ENCODE data around the gene OSBPL8.

The OSBPL8 gene

GRCh38 chr12:76551482-76551888 lies 8.1 kb downstream of the OSBPL8 start:
- H3K9me3 Mint-ChIP-seq = no peaks in the 10 kb centered on the region
- no peak for ATAC-seq (replicated peaks)
- H3K27me3 Mint-ChIP-seq = no peaks in the 10 kb centered on the region
- H3K4me1 Mint-ChIP-seq (ENCODE audit: low read depth in 2 of 2) = peaks cover 67 to 72% of the 10 kb centered on the region in 2 donors
- peaks cover 27% of the 10 kb centered on the region for H3K36me3 Mint-ChIP-seq (ENCODE audit: insufficient read depth)
- H3K27ac Mint-ChIP-seq = no peak overlapping the region
- H3K4me3 Mint-ChIP-seq = no peak overlapping the region
- no peak for DNase-seq

- Mint-ChIP-seq H3K4me1 (ENCODE audit: low read depth in 2 of 2) (peaks cover 54 to 61% of the 10 kb centered on the region in 2 donors), H3K36me3 (ENCODE audit: insufficient read depth) (peaks cover 21% of the 10 kb centered on the region), H3K4me3 (peak overlapping the region; percentile 1 to 3), H3K27ac (no peak overlapping the region), H3K9me3 (no peaks in the 10 kb centered on the region), H3K27me3 (no peaks in the 10 kb centered on the region)
- ATAC-seq (replicated peaks) (no peak), DNase-seq (no peak)
Observed at GRCh38 chr12:76549131-76549530, 10.4 kb downstream of the OSBPL8 start.

DNA sequence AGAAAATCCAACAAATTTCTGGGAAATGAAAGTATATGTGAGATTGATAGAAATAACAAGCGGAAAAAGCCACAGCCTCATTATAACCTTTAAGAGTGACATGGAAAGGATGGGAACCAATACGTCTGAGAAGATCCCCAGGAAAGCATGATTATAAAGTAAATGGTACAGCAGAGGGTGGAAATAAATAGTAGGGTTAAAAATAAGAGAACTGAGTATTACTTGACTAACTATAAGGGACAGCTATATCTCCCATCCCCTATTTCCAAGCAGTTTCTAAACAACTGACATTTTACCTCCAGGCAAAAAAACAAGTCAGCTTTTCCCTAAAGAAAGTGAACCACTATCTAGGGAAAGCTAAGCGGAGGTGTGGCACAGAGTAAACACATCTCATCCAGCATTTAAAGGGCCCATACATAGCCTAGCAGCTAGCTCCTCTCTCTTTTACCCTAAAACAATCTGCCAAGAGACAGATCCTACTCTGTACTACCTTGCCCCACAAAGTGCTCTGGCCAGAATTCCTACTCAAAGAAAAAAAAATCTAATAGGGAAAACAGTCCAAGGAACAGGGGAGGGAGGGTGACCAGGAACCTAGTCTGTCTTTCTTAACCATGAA lies 11.2 kb downstream of the OSBPL8 start:
- ATAC-seq (replicated peaks) (no peak), DNase-seq (no peak)
- Mint-ChIP-seq H3K27me3 (no peaks in the 10 kb centered on the region), H3K27ac (no peak overlapping the region), H3K4me3 (peak overlapping the region in 1 of 2 donors; percentile 29), H3K36me3 (ENCODE audit: insufficient read depth) (peaks cover 17% of the 10 kb centered on the region), H3K4me1 (ENCODE audit: low read depth in 2 of 2) (peaks cover 54 to 62% of the 10 kb centered on the region in 2 donors), H3K9me3 (no peaks in the 10 kb centered on the region)

GRCh38 chr12:76547526-76547925 lies 12.0 kb downstream of the OSBPL8 start:
- H3K27ac Mint-ChIP-seq = no peak overlapping the region
- peaks cover 14% of the 10 kb centered on the region for H3K36me3 Mint-ChIP-seq (ENCODE audit: insufficient read depth)
- no peaks in the 10 kb centered on the region for H3K9me3 Mint-ChIP-seq
- peaks cover 53 to 61% of the 10 kb centered on the region in 2 donors for H3K4me1 Mint-ChIP-seq (ENCODE audit: low read depth in 2 of 2)
- no peaks in the 10 kb centered on the region for H3K27me3 Mint-ChIP-seq
- H3K4me3 Mint-ChIP-seq = no peak overlapping the region
- ATAC-seq (replicated peaks) (no peak), DNase-seq (no peak)

GRCh38 chr12:76546889-76547288 lies 12.7 kb downstream of the OSBPL8 start:
- no peaks in the 10 kb centered on the region for H3K27me3 Mint-ChIP-seq
- no peak for ATAC-seq (replicated peaks)
- no peaks in the 10 kb centered on the region for H3K9me3 Mint-ChIP-seq
- peaks cover 8% of the 10 kb centered on the region for H3K36me3 Mint-ChIP-seq (ENCODE audit: insufficient read depth)
- peaks cover 52 to 63% of the 10 kb centered on the region in 2 donors for H3K4me1 Mint-ChIP-seq (ENCODE audit: low read depth in 2 of 2)
- DNase-seq = no peak
- H3K4me3 Mint-ChIP-seq = no peak overlapping the region
- peak overlapping the region in 1 of 2 donors; percentile 30 for H3K27ac Mint-ChIP-seq

DNA sequence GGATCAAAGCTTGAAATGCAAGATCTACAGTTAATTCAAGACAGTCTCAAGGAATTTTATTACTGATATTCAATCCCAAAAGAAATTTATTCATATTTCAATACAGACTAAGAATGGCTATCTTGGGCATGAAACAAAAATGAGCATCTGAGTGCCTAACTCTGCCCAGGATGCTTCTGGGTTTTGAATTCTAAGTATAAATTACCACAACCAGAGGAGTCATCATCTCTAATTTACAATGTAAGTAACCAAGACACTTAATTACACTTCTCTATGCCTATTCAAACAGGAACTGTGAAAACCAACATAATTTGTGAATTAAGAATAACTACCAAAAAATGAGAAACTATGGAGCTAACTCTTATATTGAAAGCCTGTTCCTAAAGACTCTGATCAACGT lies 14.1 kb downstream of the OSBPL8 start:
- peaks cover 40 to 63% of the 10 kb centered on the region in 2 donors for H3K4me1 Mint-ChIP-seq (ENCODE audit: low read depth in 2 of 2)
- H3K27me3 Mint-ChIP-seq = no peaks in the 10 kb centered on the region
- H3K9me3 Mint-ChIP-seq = no peaks in the 10 kb centered on the region
- H3K4me3 Mint-ChIP-seq = no peak overlapping the region
- peaks cover 8% of the 10 kb centered on the region for H3K36me3 Mint-ChIP-seq (ENCODE audit: insufficient read depth)
- DNase-seq (no peak), ATAC-seq (replicated peaks) (no peak)
- H3K27ac Mint-ChIP-seq = no peak overlapping the region

- no peak overlapping the region for H3K4me3 Mint-ChIP-seq
- H3K36me3 Mint-ChIP-seq (ENCODE audit: insufficient read depth) = peaks cover 6% of the 10 kb centered on the region
- no peaks in the 10 kb centered on the region for H3K27me3 Mint-ChIP-seq
- DNase-seq (no peak), ATAC-seq (replicated peaks) (no peak)
- no peak overlapping the region for H3K27ac Mint-ChIP-seq
- peaks cover 38 to 63% of the 10 kb centered on the region in 2 donors for H3K4me1 Mint-ChIP-seq (ENCODE audit: low read depth in 2 of 2)
- H3K9me3 Mint-ChIP-seq = no peaks in the 10 kb centered on the region
Observed at GRCh38 chr12:76544601-76545261, 14.8 kb downstream of the OSBPL8 start.

DNA sequence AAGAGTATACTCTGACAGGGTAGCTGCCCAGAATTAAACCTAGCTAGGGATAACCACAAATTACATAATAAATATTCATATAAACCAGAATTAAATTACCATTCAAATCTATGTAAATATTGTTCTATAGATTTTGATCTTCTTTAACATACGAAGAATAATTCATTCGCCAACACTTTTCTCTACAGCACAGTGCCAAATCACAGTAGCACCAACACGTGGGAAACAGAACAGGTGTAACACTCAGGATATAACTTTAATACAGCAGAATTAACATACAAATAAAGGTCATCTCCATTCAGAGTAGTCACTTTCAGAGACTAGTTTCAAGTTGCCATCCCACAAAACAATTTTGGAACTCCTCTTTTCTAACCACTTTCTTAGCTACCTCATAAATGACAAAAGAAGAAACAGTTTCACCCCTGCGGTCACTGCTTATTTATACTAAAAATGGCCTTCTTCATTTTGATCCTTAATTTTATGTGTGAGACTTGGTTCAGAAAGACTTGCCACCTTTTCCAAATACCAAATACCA lies 15.7 kb downstream of the OSBPL8 start:
- H3K4me3 Mint-ChIP-seq = no peak overlapping the region
- H3K4me1 Mint-ChIP-seq (ENCODE audit: low read depth in 2 of 2) = peaks cover 33 to 59% of the 10 kb centered on the region in 2 donors
- ATAC-seq (replicated peaks) (no peak), DNase-seq (no peak)
- no peaks in the 10 kb centered on the region for H3K27me3 Mint-ChIP-seq
- H3K36me3 Mint-ChIP-seq (ENCODE audit: insufficient read depth) = peaks cover 10% of the 10 kb centered on the region
- H3K9me3 Mint-ChIP-seq = no peaks in the 10 kb centered on the region
- no peak overlapping the region for H3K27ac Mint-ChIP-seq

DNA sequence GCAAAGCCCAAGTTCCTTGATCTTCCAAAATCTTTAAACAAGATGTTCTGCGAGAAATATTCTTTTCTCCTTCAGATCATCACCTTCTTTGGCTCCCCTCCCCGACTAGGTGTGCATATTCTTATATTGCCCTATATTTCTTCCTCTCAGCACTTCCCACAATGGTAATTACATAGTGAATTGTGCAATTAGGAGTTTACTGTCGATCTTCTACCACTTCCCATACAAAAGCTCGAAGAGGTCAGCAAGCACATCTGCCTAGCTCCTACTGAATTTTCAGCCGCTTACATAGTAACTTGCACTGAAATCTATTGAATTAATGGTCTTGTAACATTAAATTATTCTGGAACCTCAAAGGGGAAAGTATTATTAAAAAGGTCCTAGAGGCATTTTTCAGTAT lies 16.7 kb downstream of the OSBPL8 start:
- H3K36me3 Mint-ChIP-seq (ENCODE audit: insufficient read depth) = peaks cover 13% of the 10 kb centered on the region
- no peaks in the 10 kb centered on the region for H3K9me3 Mint-ChIP-seq
- peak overlapping the region in 1 of 2 donors; percentile 47 for H3K27ac Mint-ChIP-seq
- DNase-seq (no peak), ATAC-seq (replicated peaks) (no peak)
- H3K4me3 Mint-ChIP-seq = peak overlapping the region in 1 of 2 donors; percentile 23
- peaks cover 26 to 49% of the 10 kb centered on the region in 2 donors for H3K4me1 Mint-ChIP-seq (ENCODE audit: low read depth in 2 of 2)
- no peaks in the 10 kb centered on the region for H3K27me3 Mint-ChIP-seq

DNA sequence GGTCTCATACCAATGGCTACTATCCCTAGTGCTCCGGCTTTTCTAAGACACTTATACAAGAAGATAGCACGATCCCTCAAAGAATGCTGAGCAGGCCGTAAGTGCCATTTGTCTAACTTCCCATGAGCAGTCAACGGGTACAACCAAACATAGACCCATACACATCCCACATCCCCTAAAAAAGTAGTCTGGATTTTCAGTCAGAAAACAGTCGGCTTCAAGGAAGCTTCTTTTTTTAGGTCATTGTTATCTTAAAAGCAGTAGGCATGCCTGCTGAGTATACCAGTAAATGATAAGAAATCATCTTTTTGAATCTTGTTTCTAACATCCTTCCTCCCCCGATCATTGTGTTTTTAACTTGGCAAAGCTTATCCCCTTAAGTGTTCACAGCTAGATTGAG lies 19.8 kb downstream of the OSBPL8 start:
- ATAC-seq (replicated peaks) (no peak), DNase-seq (no peak)
- Mint-ChIP-seq H3K27me3 (no peaks in the 10 kb centered on the region), H3K27ac (no peak overlapping the region), H3K4me3 (no peak overlapping the region), H3K4me1 (ENCODE audit: low read depth in 2 of 2) (peaks cover 27 to 33% of the 10 kb centered on the region in 2 donors), H3K36me3 (ENCODE audit: insufficient read depth) (peaks cover 26% of the 10 kb centered on the region), H3K9me3 (no peaks in the 10 kb centered on the region)

DNA sequence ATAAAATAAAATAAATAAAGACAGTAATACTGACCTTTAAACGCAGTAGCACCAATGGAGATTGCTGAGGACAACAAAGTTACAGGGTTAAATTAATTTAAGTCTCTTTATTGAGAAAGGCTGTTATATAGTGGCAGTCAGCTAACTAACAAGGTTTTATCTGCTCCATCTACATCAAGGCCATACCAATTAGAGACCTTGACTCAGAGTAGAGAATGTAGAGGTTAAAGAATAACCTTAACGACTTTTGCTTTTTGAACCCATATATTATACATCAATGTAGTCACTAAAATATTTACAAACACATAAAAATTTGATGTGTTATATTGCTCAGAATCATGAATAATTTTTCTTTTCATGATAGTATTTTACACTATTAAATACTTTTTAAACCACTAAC lies 21.6 kb downstream of the OSBPL8 start:
- no peak overlapping the region for H3K4me3 Mint-ChIP-seq
- peaks cover 31 to 44% of the 10 kb centered on the region in 2 donors for H3K4me1 Mint-ChIP-seq (ENCODE audit: low read depth in 2 of 2)
- no peaks in the 10 kb centered on the region for H3K27me3 Mint-ChIP-seq
- DNase-seq (no peak), ATAC-seq (replicated peaks) (no peak)
- peaks cover 32% of the 10 kb centered on the region for H3K36me3 Mint-ChIP-seq (ENCODE audit: insufficient read depth)
- no peaks in the 10 kb centered on the region for H3K9me3 Mint-ChIP-seq
- H3K27ac Mint-ChIP-seq = no peak overlapping the region

- Mint-ChIP-seq H3K27ac (no peak overlapping the region), H3K36me3 (ENCODE audit: insufficient read depth) (peaks cover 35% of the 10 kb centered on the region), H3K4me1 (ENCODE audit: low read depth in 2 of 2) (peaks cover 26 to 40% of the 10 kb centered on the region in 2 donors), H3K9me3 (no peaks in the 10 kb centered on the region), H3K4me3 (no peak overlapping the region), H3K27me3 (no peaks in the 10 kb centered on the region)
- no peak for ATAC-seq (replicated peaks)
- no peak for DNase-seq
Observed at GRCh38 chr12:76536546-76536945, 23.0 kb downstream of the OSBPL8 start.

- H3K4me1 Mint-ChIP-seq (ENCODE audit: low read depth in 2 of 2) = peaks cover 37 to 53% of the 10 kb centered on the region in 2 donors
- H3K9me3 Mint-ChIP-seq = no peaks in the 10 kb centered on the region
- no peak for ATAC-seq (replicated peaks)
- H3K27ac Mint-ChIP-seq = no peak overlapping the region
- H3K4me3 Mint-ChIP-seq = no peak overlapping the region
- no peak for DNase-seq
- H3K27me3 Mint-ChIP-seq = no peaks in the 10 kb centered on the region
- H3K36me3 Mint-ChIP-seq (ENCODE audit: insufficient read depth) = peaks cover 39% of the 10 kb centered on the region
Observed at GRCh38 chr12:76535170-76535569, 24.4 kb downstream of the OSBPL8 start.

DNA sequence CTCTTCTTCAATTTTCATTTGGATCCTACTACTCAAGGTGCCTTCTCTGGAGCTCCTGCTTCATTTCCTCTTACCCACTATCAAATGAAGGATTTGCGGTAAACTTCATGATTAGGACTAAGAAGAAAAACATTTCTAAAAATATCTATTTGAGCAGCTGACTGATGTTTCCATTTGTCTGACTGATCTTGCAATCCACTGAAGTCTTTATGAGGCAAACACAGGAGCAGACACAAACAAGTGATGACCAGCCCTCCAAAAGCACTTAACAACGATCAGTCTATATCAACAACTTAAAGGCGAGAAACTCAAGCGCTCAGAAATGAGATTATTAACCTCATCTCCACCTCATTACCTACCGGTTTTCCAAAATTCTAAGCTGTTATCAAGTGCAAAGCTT lies 26.2 kb downstream of the OSBPL8 start:
- Mint-ChIP-seq H3K27me3 (no peaks in the 10 kb centered on the region), H3K27ac (no peak overlapping the region), H3K4me1 (ENCODE audit: low read depth in 2 of 2) (peaks cover 40 to 62% of the 10 kb centered on the region in 2 donors), H3K36me3 (ENCODE audit: insufficient read depth) (peaks cover 42% of the 10 kb centered on the region), H3K4me3 (no peak overlapping the region), H3K9me3 (no peaks in the 10 kb centered on the region)
- no peak for DNase-seq
- ATAC-seq (replicated peaks) = no peak
